GM23338 (cell line): ENCODE results near the gene ADAM30. TPM values are rescaled to one million over a fixed set of nuclear protein-coding genes. Genes with fewer than 3 reads are reported as not detected.

Source experiments
- ATAC-seq: fragments of 200-7000 bp; cut with Tn5 transposase; 3 replicates; pipeline ENCODE4 v1.9.1; 2020
- DNase-seq: peaks from one replicate; pipeline ENCODE4 v3.0.0-alpha.2; 2015; ENCODE audit warnings: low spot score
- H2AFZ ChIP-seq: fragments of 200-600 bp; sonication (generic); 2 replicates; pipeline ENCODE4 v1.8.0; 2016; ENCODE audit warnings: antibody characterized with exemption, mild to moderate bottlenecking, moderate library complexity
- H3F3A ChIP-seq: fragments of 200-600 bp; sonication (generic); replicated peaks from 2 replicates; pipeline ENCODE4 v1.8.0; 2017; ENCODE audit warnings: antibody characterized with exemption, mixed run types, low read depth
- H3K27ac ChIP-seq: fragments of 200-600 bp; sonication (generic); 2 replicates; pipeline ENCODE4 v1.6.1; 2016; ENCODE audit warnings: low read depth
- H3K27me3 ChIP-seq: fragments of 200-600 bp; sonication (generic); 2 replicates; pipeline ENCODE4 v1.8.0; 2016; ENCODE audit warnings: mild to moderate bottlenecking, mixed run types, moderate library complexity; ENCODE audit not compliant: insufficient read depth
- H3K36me3 ChIP-seq: fragments of 200-600 bp; sonication (generic); 2 replicates; pipeline ENCODE4 v1.8.0; 2016; ENCODE audit warnings: mild to moderate bottlenecking; ENCODE audit not compliant: insufficient read depth
- H3K4me1 ChIP-seq: fragments of 200-600 bp; sonication (generic); 2 replicates; pipeline ENCODE4 v1.8.0; 2016; ENCODE audit warnings: mild to moderate bottlenecking, moderate library complexity; ENCODE audit not compliant: insufficient read depth
- H3K4me2 ChIP-seq: fragments of 200-600 bp; sonication (generic); 2 replicates; pipeline ENCODE4 v1.7.1; 2017; ENCODE audit warnings: mixed run types
- H3K4me3 ChIP-seq: fragments of 200-600 bp; sonication (generic); 2 replicates; pipeline ENCODE4 v1.6.1; 2016; ENCODE audit warnings: mixed run types
- H3K79me2 ChIP-seq: fragments of 200-600 bp; sonication (generic); replicated peaks from 2 replicates; pipeline ENCODE4 v1.8.0; 2017; ENCODE audit warnings: mild to moderate bottlenecking; ENCODE audit not compliant: insufficient read depth
- H3K9me2 ChIP-seq: fragments of 200-600 bp; sonication (generic); 2 replicates; pipeline ENCODE4 v1.8.0; 2017; ENCODE audit not compliant: insufficient read depth
- H4K20me1 ChIP-seq: fragments of 200-600 bp; sonication (generic); replicated peaks from 2 replicates; pipeline ENCODE4 v1.8.0; 2017; ENCODE audit warnings: mild to moderate bottlenecking; ENCODE audit not compliant: insufficient read depth
- H3K27ac Mint-ChIP-seq: 2 replicates; pipeline ENCODE4 v1.8.0; 2020; ENCODE audit warnings: inconsistent platforms, mild to moderate bottlenecking, moderate library complexity, mixed read lengths
- H3K27me3 Mint-ChIP-seq: 3 replicates; pipeline ENCODE4 v1.8.0; 2022; ENCODE audit warnings: low read depth, mild to moderate bottlenecking, moderate library complexity, mixed read lengths, inconsistent platforms; ENCODE audit not compliant: insufficient read depth, poor library complexity
- H3K36me3 Mint-ChIP-seq: 3 replicates; pipeline ENCODE4 v1.8.0; 2021; ENCODE audit warnings: low read depth, mild to moderate bottlenecking, inconsistent platforms, moderate library complexity, mixed read lengths
- H3K4me1 Mint-ChIP-seq: 3 replicates; pipeline ENCODE4 v1.8.0; 2020; ENCODE audit warnings: mild to moderate bottlenecking, inconsistent platforms, mixed read lengths
- H3K4me3 Mint-ChIP-seq: 3 replicates; pipeline ENCODE4 v1.8.0; 2021; ENCODE audit warnings: moderate library complexity, mild to moderate bottlenecking, inconsistent platforms, mixed read lengths
- H3K9me3 Mint-ChIP-seq: 3 replicates; pipeline ENCODE4 v1.8.0; 2020; ENCODE audit warnings: moderate library complexity, mild to moderate bottlenecking, inconsistent platforms, mixed read lengths
- CREB1 ChIP-seq: fragments of 250-450 bp; sonication (Bioruptor Pico); IDR thresholded peaks from 2 replicates; pipeline ENCODE4 v1.5.0; 2020; ENCODE audit warnings: low read depth, mild to moderate bottlenecking, moderate library complexity
- EZH2 ChIP-seq: fragments of 200-600 bp; sonication (generic); IDR thresholded peaks from one replicate; pipeline ENCODE4 v1.8.0; 2017; ENCODE audit warnings: antibody characterized with exemption, mild to moderate bottlenecking, low read depth; ENCODE audit not compliant: unreplicated experiment
- EZH2phosphoT487 ChIP-seq: fragments of 200-600 bp; sonication (generic); IDR thresholded peaks from one replicate; pipeline ENCODE4 v1.8.1; 2018; ENCODE audit warnings: antibody characterized with exemption; ENCODE audit not compliant: unreplicated experiment
- JUNB ChIP-seq: IDR thresholded peaks from one replicate; pipeline ENCODE4 v1.6.1; 2016; ENCODE audit warnings: antibody characterized with exemption; ENCODE audit not compliant: unreplicated experiment
- POLR2AphosphoS5 ChIP-seq: IDR thresholded peaks from 2 replicates; pipeline ENCODE4 v1.6.1; 2016; ENCODE audit warnings: antibody characterized with exemption, low read depth
- REST ChIP-seq: IDR thresholded peaks from one replicate; pipeline ENCODE4 v1.6.1; 2018; ENCODE audit warnings: antibody characterized with exemption; ENCODE audit not compliant: unreplicated experiment
- ZNF114 ChIP-seq: fragments of 250-450 bp; sonication (Bioruptor Pico); IDR thresholded peaks from 2 replicates; pipeline ENCODE4 v1.5.0; 2020; ENCODE audit warnings: mild to moderate bottlenecking, moderate library complexity
- ZNF331 ChIP-seq: fragments of 250-450 bp; sonication (Bioruptor Pico); IDR thresholded peaks from 2 replicates; pipeline ENCODE4 v1.5.0; 2020; ENCODE audit warnings: low read depth, mild to moderate bottlenecking, moderate library complexity
- polyA plus RNA-seq: library from polyadenylated mRNA; unstranded; fragments of >200 nt; fragmentation: Nextera tagmentation; extraction: Ambion mirVana; gene quantifications from 2 replicates; pipeline ENCODE4 v1.2.1, GENCODE V29; 2016
- total RNA-seq: library from RNA; depleted of rRNA; stranded (reverse); fragments of >200 nt; shearing (Covaris generic); gene quantifications from 2 replicates; pipeline ENCODE4 v1.2.3, GENCODE V29; 2014
- TF ChIP-seq, protein P1 (sequence below): IDR thresholded peaks from 2 replicates; pipeline ENCODE4 v1.6.1; 2016; ENCODE audit warnings: antibody characterized with exemption
- TF ChIP-seq, protein P2 (sequence below), 2 experiments: fragments of 200-600 bp in 1 of 2; sonication (generic) in 1 of 2; conservative IDR thresholded peaks; 2 replicates each; pipeline versions ENCODE4 v1.5.1 to v1.6.1; 2016 to 2017; ENCODE audit warnings: antibody characterized with exemption in 2 of 2, low read depth in 2 of 2, mild to moderate bottlenecking in 2 of 2, moderate library complexity in 1 of 2

The ADAM30 gene
- total and polyA plus RNA-seq, 2 experiments from 2014 or later: not detected

DNA sequence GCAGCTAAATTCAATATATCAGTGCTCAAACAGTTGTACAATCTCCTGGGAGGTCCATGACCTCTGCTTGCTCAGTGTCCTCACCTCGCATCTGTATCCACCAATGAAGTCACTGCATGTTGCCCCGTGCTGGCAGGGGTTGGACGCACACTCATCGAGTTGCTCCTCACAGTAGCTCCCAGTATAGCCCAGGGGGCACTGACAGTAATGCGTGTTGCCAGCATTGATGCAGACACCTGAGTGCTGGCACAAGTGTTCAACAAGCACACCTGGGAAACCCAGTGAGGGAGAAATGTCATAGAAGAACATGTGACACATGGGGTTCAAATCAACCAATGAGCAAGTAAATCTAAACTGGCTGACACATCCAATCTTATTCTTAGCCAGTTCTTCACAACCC, 40.9 kb upstream of the ADAM30 start (continued):
- TF ChIP-seq, protein P1, sequence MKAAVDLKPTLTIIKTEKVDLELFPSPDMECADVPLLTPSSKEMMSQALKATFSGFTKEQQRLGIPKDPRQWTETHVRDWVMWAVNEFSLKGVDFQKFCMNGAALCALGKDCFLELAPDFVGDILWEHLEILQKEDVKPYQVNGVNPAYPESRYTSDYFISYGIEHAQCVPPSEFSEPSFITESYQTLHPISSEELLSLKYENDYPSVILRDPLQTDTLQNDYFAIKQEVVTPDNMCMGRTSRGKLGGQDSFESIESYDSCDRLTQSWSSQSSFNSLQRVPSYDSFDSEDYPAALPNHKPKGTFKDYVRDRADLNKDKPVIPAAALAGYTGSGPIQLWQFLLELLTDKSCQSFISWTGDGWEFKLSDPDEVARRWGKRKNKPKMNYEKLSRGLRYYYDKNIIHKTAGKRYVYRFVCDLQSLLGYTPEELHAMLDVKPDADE: no peak
- TF ChIP-seq, protein P2, sequence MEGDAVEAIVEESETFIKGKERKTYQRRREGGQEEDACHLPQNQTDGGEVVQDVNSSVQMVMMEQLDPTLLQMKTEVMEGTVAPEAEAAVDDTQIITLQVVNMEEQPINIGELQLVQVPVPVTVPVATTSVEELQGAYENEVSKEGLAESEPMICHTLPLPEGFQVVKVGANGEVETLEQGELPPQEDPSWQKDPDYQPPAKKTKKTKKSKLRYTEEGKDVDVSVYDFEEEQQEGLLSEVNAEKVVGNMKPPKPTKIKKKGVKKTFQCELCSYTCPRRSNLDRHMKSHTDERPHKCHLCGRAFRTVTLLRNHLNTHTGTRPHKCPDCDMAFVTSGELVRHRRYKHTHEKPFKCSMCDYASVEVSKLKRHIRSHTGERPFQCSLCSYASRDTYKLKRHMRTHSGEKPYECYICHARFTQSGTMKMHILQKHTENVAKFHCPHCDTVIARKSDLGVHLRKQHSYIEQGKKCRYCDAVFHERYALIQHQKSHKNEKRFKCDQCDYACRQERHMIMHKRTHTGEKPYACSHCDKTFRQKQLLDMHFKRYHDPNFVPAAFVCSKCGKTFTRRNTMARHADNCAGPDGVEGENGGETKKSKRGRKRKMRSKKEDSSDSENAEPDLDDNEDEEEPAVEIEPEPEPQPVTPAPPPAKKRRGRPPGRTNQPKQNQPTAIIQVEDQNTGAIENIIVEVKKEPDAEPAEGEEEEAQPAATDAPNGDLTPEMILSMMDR (conservative IDR thresholded peaks at IDR 0.05; ENCODE audit: low read depth in 2 of 2): no peak
- TF ChIP-seq JUNB (no peak), EZH2 (no peak), POLR2AphosphoS5 (no peak), CREB1 (CRISPR knock-in tag) (no peak), ZNF331 (CRISPR knock-in tag) (no peak)

DNA sequence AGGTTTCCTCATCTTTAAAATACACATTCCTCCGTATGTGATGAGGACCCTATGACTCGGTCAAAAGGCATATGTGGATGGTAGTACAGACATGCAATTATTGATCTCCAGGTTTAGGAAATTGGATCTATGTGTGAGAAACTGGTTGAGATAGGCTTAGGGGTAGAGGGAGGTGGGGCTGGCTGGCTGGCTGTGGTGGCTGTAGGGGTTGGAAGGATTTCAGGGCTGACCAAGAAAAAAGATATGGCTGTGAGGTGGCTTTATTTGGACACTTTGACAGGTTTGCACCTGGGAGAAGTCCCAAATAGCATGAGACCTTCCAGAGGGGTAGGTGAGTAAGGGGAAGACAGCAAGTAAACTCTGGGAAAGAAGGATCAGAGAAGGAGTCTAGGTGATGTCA, 39.6 kb upstream of the ADAM30 start:
- H3K4me2 ChIP-seq: no peak overlapping the region
- H4K20me1 ChIP-seq: no peaks in the 10 kb centered on the region
- TF ChIP-seq EZH2phosphoT487 (no peak), JUNB (no peak), REST (no peak), ZNF114 (CRISPR knock-in tag) (no peak)
- H3K4me1 Mint-ChIP-seq: peaks cover 14% of the 10 kb centered on the region
- no peaks in the 10 kb centered on the region for H3K27me3 Mint-ChIP-seq
- ATAC-seq (no peak), DNase-seq (no peak)
- H3K36me3 Mint-ChIP-seq: peaks cover 25% of the 10 kb centered on the region
- no peak overlapping the region for H3K4me3 ChIP-seq
- H3K27ac Mint-ChIP-seq: peak overlapping the region; percentile 4; the same call in 1 of the 2 replicates
- H3K9me2 ChIP-seq: no peaks in the 10 kb centered on the region
- H3K27ac ChIP-seq: no peak overlapping the region
- no peak overlapping the region for H2AFZ ChIP-seq
- H3K4me1 ChIP-seq: peaks cover 9% of the 10 kb centered on the region
- H3K9me3 Mint-ChIP-seq: no peaks in the 10 kb centered on the region
- 0 out of 2 replicates have a peak, but pooled peaks cover 3% of the 10 kb centered on the region for H3K36me3 ChIP-seq
- H3K27me3 ChIP-seq: no peaks in the 10 kb centered on the region
- H3F3A ChIP-seq: no peaks in the 10 kb centered on the region
- H3K4me3 Mint-ChIP-seq: no peak overlapping the region
- H3K79me2 ChIP-seq: no peaks in the 10 kb centered on the region
